22Rv1 (cell line): Measurements from ENCODE around the gene PKNOX2.

ENCODE experiments used
- ZFX ChIP-seq: fragments of 450-650 bp; IDR thresholded peaks from 2 replicates; pipeline ENCODE4 v1.6.1; 2017; ENCODE audit warnings: antibody characterized with exemption, borderline replicate concordance
- TF ChIP-seq, protein P1 (sequence below): fragments of 450-650 bp; IDR thresholded peaks from 2 replicates; pipeline ENCODE4 v1.5.1; 2017; ENCODE audit warnings: mild to moderate bottlenecking

- TF ChIP-seq, protein P1, sequence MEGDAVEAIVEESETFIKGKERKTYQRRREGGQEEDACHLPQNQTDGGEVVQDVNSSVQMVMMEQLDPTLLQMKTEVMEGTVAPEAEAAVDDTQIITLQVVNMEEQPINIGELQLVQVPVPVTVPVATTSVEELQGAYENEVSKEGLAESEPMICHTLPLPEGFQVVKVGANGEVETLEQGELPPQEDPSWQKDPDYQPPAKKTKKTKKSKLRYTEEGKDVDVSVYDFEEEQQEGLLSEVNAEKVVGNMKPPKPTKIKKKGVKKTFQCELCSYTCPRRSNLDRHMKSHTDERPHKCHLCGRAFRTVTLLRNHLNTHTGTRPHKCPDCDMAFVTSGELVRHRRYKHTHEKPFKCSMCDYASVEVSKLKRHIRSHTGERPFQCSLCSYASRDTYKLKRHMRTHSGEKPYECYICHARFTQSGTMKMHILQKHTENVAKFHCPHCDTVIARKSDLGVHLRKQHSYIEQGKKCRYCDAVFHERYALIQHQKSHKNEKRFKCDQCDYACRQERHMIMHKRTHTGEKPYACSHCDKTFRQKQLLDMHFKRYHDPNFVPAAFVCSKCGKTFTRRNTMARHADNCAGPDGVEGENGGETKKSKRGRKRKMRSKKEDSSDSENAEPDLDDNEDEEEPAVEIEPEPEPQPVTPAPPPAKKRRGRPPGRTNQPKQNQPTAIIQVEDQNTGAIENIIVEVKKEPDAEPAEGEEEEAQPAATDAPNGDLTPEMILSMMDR, result no peak
- no peak for TF ChIP-seq ZFX
Observed at GRCh38 chr11:125233736-125234275, 69.3 kb downstream of the PKNOX2 start.
